Medulla oblongata (tissue), 1 donor: Measurements from ENCODE around the gene FAM210A.

ENCODE experiments used
- DNase-seq: peaks from one replicate; pipeline ENCODE4 v3.0.0-alpha.2; 2015; ENCODE audit errors: extremely low spot score

Gene FAM210A

GRCh38 chr18:13621886-13622619 is 104.3 kb downstream of the FAM210A start:
- DNase-seq, result peak; percentile 47

GRCh38 chr18:13621446-13621849 is 104.9 kb downstream of the FAM210A start:
- no peak for DNase-seq

DNA sequence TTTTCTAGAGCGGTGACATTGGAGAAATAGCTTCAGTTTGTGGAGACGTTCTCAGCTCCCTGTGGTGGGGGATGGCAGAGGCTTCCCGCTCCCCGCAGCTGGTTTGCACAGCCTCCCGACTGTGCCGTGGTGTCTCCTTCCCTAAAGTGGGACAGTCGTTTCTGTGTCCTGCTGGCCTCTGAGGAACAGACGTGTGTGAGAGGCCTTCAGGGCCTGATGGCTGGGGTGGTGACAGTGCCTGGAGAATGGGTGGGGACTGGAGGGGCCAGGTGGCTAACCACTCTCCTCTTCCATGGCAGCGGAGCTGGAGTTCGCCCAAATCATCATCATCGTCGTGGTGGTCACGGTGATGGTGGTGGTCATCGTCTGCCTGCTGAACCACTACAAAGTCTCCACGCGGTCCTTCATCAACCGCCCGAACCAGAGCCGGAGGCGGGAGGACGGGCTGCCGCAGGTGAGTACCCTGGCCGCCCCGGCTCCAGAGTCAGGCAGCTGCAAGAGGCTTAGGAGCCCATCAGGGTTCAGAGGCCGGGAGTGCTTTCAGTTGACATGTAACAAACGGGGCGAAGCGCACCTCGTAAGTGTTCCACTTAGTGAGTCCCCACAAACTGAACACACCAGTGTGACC is 105.4 kb downstream of the FAM210A start:
- no peak for DNase-seq

GRCh38 chr18:13620206-13620672 is 106.1 kb downstream of the FAM210A start:
- no peak for DNase-seq

GRCh38 chr18:13619505-13620205 is 106.7 kb downstream of the FAM210A start:
- peak; percentile 55 for DNase-seq

GRCh38 chr18:13618760-13619438 is 107.5 kb downstream of the FAM210A start:
- peak; percentile 16 for DNase-seq

DNA sequence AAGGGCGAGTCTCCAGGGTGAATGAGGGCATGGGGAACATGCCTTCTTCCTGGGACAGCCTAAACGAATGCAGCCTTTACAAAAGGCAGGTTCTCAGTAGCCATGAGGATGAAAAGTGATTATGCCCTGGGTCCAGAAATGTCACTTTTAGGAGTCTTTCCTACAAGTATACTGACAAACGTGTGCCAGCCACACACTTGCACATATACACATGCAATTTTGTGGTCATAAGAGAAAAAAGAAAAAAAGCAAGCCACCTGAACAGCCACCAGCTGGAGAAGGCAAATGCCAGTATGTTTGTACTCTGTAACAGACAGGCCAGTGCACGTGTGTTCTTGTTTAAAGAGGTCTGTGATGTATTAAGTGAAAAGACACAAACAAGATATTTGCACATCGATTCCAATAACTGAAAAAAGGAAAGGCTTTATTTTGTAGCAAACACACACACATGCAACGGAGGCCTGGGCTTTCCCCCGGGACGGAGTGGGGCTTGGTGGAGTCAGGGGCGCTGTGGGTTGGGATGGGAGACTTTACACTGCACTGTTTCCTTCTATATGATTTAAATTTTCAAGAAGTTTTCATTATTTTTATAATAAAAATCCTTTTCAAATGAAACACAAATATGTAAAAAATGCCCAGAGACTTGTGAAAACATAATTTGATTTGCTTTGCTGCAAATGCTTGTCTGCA is 108.4 kb downstream of the FAM210A start:
- peak; percentile 21 for DNase-seq

GRCh38 chr18:13616525-13617035 is 109.8 kb downstream of the FAM210A start:
- no peak for DNase-seq

GRCh38 chr18:13616041-13616440 is 110.3 kb downstream of the FAM210A start:
- no peak for DNase-seq

GRCh38 chr18:13615432-13615861 is 110.9 kb downstream of the FAM210A start:
- DNase-seq, result peak; percentile 53

DNA sequence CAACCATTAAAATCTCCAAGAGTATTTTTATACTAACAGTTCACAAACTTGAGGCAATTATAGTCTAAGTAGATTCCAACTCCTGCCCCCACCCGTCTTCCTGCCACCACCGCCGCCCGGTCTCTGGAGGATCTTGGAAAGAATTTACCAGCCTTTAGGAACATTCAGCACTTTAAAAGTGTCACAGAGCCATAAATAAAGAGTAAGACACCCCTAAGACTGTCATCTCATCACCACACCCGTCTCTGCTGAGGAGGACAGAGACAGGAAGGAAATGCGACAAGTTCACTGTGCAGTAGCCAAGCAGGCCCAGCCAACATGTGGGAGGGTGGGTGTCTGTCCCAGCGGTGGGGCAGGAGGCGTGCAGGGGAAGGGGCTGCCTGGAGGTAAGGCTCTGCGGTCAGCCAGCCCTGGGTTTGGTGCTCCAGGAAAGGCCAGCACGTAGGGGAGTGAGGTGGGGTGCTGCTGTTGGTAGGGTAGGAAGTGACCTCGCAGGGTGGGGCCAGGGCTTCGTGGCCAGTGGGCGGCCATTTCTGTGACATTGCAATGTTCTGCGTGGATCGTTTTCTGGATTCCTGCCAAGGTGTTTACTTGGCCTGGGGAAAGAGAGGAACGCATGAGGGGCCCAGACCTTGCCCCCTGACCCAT is 111.6 kb downstream of the FAM210A start:
- DNase-seq, result no peak

- peak; percentile 29 for DNase-seq
These were observed 112.5 kb downstream of the FAM210A start for GRCh38 chr18:13613591-13614501.
